GF-D8 (cell line): ENCODE data around the gene HSD11B1.

ENCODE experiments used
- DNase-seq: peaks from one replicate; lab custom pipeline; 2025; lab: John Stamatoyannopoulos, UW

HSD11B1 gene

DNA sequence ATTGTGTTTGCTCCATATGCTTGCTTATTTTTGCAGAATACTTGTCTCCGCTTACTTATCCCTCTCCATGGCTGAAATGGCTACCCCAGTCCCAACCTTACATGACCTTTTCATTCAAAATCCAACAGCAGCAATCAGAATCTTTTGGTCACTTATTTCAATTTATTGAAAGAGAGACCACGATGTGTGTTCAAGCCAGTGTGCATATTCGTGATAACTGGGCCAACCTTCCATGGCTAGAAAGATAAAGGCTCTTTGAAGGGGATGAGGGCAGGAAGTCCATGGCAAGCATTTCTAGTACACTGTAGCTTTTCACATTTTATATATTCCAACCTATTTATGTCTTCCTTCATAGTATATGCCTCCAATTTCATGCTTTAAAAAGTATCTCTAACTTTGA, 23.1 kb downstream of the HSD11B1 start:
- no peak for DNase-seq

DNA sequence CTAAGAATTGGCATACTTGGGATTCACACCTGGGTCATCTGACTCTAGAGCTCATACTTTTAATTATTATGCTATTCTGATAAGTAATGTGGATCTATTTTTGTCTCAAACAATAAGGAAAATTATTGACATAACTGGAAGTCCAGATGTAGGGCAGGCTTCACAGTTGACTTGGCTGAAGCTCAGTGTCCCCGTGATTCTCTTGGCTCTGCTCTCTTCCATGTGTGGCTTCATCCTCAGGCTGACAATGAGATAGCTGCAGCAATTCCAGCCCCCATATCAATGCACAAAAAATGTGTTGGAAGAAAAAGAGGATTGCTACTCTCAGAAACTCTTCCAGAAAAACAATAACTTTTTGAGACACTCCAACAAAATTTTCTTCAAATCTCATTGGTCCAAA, 23.8 kb downstream of the HSD11B1 start:
- DNase-seq, result no peak

DNA sequence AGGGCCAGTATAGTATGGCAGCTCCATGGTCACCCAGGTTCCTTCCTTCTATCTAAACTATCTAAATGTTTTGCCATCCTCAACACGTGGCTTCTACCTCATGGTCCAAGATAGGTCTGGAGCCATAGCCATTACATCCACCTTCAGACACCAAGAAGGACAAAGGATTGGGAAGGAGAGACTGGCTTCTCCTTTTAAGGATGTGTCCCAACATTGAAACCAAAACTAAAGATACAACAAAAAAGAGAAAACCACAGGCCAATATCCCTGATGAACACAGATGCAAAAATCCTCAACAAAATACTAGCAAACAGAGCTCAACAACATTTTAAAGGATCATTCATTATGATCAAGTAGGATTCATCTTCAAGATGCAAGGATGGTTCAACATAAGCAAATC, 24.8 kb downstream of the HSD11B1 start:
- DNase-seq, result no peak

DNA sequence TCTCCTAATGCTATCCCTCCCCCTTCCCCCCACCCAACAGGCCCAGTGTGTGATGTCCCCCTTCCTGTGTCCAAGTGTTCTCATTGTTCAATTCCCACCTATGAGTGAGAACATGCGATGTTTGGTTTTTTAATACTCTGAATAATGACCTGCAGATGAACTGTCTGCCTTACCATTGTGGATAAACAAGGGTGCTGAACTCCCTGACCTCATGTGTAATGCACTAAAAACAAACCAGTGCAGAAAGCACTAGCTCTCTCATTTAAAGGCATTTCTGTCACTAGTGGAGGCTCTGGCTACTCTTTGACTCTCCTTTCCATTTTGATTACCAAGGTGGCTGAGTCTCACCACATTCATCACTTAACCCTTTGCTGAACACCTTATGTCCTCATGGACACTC, 28.1 kb downstream of the HSD11B1 start:
- no peak for DNase-seq

DNA sequence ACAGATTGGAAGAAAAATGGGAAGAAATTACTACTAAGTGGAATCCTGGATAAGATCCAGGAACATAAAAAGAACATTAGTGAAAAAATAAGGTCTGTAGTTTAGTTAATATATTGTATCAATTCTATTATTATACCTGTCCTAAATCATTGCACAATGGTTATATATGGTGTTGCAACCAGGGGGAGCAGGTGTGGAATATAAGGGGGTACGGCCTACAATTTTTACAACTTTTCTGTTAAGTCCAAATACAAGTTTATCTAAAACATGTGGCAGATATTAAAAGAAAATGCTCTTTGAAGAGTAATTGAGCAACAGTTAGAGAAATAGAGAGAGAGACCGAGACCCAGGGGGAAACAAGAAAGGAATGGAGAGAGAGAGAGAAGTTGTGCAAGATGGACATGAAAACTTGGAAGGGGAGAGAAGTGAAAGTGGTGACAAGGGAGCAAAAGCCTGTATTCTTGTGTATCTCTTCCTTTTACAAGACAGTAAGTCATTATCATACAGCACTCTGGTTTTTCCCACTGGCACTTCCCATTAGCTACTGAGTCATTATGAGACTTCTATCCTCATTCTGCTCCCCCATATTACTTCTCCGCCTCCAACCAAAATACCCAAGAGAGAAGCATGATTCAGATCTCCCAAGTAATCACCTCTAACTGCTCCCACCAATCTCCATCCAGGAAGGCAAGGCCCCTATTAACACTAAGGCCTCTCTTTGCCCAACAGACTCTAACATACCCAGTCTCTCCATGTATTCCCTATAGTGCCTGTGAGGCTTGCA, 29.0 kb downstream of the HSD11B1 start:
- DNase-seq, result no peak

DNA sequence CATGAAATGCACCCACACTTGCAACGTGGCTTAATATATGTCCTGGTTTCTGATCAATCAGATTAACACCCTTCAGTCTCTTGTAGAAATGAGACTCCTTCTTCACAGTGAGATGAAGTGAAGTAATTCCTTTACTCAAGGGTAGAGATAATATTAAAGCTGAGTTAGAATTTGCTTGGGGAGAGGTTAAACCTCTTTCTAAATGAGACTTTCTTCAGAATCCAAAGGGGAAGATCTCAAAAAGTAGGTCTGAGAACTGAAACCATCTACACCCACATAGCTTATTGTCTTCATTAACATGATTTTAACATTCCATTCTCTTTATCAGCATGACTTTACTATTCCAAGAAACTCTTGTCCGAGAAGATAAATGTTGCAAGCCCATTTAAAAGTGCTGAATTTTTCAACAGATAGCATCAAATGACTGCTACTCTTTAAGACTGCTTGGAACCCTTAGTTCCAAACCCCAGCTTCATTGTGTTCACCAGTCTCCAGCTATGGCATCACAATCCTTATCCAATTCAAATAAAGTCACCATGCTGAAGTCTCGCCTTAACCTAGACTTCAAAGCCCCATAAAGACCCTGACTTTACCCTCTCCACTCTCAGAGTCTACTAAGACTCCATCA, 32.0 kb downstream of the HSD11B1 start:
- DNase-seq, result no peak

DNA sequence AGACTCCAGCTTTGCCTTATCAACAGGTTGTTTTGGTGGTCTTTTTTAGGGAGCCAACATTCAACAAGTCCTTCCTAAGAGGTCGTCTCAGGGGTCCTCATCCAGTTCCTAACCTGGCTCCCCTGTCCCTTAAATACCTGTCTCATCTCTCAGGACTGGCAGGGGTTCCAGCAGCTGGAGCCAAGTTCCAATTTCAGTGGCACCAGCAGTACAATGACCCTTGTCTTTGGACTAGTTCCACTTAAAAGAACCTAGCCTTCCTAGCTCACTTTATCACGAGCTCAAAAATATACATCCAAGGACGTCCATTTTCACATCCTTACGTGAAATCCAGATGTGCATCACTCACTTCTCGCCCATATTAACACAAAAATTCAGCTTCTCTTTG, 32.5 kb downstream of the HSD11B1 start:
- DNase-seq, result no peak

DNA sequence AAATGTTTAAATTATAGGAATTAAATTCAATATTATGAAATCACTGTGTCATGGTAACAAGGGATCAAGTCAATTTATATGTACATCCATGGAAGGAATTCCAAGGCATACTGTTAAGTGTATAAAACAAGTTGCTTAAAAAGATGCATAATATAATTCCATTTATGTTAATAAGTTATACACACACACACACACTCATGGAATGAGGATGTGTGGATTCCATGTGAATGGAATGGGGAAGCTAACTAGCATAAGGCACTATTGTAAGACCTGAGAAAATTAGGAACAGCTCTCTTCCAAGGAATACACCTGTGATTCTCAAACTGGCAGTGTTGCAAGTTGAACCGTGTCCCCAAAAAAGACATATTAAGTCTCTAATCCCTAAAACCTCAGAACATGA, 33.6 kb downstream of the HSD11B1 start:
- no peak for DNase-seq

DNA sequence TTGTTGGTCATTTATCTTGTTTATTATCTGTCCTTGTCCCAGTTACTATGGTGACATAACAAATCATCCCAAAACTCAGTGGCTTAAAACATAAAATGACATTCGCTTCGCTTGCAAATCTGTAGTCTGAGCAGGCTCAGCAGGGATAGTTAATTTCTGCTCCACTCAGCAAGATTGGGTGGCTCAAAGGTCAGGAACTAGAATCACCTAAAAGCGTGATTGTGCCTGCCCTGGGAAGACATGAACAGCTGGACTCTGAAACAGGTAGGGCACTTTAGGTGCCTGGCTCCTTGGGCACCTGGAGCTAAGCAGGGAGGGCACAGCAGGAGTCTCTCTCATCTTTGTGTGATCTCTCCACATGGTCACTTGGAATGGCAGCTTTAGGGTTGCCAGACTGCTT, 36.5 kb downstream of the HSD11B1 start:
- no peak for DNase-seq

DNA sequence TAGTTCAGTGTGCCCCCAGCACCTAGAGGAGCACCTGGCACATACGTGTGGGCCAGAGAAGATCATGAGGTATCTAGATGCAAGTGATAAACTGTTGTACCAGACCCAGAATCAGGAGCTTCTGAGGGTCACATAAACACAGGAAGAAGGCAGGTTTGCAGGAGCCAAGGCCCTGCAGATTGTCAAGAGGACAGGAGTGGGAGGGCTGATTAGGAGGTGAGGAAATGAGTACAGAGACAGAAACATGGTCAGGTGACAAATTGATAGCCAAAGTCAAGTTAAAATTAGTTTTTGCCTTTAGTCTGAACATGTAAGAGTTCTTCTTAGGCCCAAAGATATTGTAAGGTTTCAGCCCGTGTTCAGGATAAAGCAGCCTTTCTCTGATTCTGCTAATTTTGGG, 37.2 kb downstream of the HSD11B1 start:
- DNase-seq, result no peak

DNA sequence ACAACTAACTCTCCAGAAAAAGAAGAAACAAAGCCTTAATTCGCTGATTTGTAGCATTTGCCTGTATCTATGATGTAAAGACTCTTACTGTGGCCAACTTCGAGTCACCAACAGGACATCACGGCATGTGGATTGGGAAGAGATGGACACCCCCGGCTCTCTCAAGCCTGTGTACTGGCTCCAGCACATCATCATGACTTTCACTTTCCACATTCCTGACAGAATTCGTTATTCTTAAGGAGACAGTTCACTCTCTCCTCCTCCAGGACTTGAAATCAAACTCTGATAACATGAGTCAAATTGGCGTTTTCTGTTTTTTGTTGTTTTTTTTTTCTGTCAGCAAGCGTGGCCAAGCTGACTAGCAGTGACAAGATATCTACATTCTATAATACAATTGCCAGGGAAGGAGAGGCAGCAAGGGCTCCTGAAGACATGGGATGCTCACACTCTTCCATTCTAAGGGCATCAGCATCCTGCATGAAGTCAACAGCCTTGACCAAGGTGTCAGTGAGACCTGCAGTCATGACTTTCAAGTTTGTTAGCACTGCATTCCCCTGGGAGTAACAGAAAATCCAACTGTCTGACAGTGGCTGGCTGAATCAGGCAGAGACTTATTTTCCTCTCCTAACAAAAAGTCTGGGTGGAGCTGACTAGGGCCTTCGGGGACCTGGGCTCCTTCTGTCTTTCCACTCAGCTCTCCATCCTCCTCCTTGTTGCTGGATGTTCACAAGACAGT, 37.9 kb downstream of the HSD11B1 start:
- DNase-seq, result no peak

DNA sequence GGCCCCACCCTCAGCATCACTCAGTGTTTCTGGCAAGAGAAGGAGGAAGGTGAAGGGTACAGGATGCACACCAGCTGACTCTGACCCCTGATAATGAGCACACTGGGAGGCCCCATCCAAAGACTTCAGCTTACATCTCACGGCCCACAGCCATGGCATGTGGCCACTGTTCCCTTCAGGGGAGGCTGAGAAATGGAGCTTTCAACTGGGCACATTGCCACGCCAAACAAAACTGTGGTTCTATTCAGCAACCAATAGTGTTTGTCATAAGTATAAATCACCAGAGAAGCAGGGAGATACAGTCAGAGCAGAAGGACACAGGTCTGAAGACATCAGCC, 38.5 kb downstream of the HSD11B1 start:
- no peak for DNase-seq

DNA sequence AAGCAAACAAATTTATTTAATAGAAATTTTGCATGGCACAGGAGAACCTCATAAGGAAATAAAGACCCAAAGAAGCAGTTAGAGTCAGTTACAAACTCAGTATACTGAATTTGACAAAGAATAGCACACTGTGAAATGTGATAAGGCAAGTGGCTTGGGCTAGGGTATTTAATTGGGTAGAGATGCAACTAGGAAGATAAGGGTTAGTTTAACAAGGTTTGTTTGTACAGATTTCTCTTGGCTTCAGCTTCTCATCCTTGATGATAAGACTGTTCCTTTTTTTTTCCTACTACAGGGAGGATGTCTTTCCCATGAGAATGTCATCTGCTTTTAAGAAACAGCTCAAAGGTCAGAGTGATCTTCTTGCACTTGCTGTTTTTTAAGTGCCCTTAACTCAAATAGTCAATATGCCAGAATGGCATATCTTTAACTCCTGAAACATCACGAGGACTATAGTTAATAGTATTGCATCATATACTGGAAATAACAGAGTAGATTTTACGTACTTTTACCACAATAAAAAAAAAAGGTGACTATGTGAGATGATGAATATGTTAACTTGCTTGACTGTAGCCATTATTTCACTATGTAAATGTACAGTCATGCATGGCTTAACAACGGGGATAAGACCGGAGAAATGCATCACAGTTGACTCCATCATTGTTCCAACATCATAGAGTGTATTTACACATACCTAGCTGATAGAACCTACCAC, 42.0 kb downstream of the HSD11B1 start:
- no peak for DNase-seq

DNA sequence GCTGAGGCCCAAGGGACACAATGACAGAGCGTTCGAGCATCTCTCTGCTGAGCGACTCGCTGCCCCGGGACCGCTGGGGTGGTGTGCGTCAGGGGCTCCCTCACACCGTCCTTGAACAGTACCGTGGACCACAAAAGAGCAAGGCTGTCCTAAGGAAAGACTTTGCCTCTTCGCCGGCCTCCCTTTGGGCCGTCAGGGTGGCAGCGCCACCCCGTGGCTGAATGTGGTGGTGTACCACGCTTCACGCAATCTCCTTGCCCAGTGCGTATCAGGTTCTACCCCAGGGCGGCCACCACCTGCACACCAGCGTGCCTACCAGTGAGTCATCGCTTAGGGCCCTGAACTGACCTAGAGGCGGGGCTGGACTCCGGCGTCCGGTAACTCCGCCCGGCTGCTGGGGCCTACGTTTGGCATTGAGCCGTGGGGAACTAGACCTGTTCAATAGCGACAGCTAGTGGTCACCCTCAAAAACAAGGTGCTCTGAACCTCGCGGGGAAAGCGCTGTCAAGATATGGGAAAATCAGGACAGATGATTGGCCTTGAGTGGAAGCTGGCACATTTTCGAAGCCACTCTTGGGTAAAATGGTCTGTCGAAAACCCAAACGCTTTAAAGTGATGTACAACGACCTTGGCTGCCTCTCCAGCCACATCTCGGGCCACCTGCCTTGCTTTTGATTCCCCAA, 43.1 kb downstream of the HSD11B1 start:
- peak; percentile 82 for DNase-seq

DNA sequence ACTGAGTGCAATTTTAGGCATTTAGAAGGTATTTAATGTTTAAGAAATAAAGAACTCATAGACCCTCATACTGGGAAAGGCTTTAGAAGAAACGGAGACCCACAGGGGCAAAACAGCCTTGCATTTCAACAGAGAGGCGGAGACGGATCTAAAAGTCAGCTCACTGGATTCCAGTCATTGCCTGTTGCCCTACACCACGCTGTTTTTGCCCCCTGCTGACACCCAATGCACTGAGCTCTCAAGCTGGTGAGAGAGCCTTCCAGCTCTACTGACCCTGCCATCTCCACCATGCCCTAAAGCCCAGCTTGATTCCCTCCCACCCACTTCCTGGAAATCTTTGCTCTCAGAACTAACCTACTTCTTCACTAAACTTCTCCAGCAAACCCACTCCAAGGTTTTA, 44.0 kb downstream of the HSD11B1 start:
- DNase-seq, result peak; percentile 6

DNA sequence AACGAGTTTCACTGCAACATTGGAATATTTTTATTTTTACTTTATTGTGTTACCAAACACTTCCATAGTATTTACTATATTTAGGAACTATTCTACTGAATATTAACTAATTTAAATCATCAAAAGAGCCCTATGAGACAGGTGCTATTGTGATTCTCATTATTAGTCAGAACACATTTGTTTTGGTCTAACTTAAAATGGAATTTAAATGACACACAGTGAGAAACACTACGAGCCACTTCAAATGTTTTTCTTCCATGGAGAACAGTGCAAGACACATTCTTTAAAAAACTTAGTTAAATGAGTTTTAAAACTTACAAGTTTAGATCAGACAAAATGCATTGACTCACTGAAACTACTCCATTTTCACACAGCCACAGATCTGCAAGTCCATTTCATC, 44.6 kb downstream of the HSD11B1 start:
- DNase-seq, result no peak

DNA sequence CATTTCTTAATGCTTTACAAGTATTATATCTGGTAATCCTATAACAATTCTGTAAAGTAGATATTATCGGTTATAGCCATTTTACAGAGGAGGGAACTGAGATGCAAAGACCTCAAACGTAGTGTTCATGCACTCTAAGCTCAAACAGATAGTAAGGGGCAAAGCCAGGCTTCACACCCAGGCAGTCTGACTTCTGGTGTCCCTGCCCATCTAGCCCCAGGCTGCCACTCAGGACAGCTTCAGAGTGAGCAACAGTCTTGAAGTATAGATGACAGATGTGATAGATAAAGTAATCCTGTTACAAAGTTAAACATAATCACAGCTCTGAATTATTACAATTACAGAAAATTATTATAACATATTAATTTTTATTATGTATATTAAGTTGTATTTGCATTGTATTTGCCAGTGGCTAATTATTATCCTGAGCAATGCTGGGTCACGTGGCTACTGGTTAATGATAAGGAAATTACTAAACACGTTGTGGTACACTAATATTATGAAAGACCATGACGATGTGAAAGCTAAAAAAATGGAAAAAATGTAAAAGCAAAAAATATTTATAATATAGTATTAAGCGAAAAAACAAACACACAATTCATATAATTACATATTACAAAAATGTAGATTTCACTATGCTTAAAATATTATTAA, 45.2 kb downstream of the HSD11B1 start:
- DNase-seq, result no peak

DNA sequence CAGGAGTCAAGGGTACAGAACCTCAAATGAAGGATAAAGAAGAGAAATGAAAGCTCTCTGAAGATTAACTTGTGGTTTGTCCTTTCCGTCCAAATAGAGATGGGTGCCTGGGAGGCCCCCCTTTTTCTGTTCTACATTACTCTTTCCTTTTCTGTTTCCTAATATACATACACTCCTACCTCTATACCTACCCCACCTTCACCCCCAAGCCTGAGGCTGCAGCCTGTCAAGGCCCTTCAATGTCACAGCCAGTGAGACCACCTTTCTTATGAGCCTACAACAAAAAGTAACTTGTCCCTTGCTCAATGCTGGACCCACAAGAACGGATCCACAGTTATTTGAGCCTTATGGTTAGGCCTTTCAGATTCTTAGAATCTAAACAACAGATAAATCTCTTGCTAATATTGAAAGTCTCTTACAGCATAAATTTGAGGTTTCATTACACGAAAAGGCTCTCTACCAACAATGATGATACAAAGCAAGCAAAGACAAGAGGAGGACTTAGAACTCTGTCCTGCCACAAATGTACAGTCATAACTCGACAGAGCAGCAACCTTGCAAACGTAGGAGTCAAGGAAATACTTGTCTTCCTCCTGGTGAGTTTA, 47.1 kb downstream of the HSD11B1 start:
- no peak for DNase-seq

DNA sequence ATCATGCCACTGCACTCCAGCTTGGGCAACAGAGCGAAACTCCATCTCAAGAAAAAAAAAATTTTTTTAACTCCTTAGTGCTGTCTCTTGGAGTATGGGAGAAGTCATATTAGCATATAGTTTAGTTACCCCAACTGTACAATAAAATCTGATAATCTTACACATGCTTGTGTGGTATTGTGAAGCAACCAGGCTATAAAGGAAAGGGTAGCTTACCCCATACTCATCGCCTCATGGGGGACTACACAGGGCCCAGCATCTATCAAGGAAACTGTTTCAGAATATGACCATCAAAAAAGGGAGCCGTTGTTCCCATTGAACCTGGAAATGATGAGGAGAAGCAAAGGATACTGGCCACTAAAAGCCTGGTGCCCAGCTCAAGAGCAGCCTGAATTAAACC, 48.2 kb downstream of the HSD11B1 start:
- peak; percentile 64 for DNase-seq

DNA sequence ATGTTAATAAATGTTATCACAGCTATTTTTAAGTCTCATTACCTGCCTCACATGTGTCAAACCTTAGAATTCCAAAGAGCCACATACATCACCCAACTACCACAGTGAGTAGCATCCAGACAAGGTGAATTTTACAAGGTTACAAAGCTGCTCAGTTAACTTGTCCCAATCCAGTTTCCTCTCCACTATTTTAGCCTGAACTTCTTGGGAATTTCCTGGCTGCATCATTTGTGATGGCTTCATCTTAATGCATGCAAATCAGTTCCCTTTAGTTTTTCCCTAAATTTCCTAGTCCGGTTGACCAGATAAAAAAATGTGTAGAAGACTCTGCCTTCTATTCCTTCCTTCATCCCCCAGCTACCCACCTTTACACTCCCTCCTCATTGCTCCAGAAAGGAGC, 50.6 kb downstream of the HSD11B1 start:
- DNase-seq, result no peak

DNA sequence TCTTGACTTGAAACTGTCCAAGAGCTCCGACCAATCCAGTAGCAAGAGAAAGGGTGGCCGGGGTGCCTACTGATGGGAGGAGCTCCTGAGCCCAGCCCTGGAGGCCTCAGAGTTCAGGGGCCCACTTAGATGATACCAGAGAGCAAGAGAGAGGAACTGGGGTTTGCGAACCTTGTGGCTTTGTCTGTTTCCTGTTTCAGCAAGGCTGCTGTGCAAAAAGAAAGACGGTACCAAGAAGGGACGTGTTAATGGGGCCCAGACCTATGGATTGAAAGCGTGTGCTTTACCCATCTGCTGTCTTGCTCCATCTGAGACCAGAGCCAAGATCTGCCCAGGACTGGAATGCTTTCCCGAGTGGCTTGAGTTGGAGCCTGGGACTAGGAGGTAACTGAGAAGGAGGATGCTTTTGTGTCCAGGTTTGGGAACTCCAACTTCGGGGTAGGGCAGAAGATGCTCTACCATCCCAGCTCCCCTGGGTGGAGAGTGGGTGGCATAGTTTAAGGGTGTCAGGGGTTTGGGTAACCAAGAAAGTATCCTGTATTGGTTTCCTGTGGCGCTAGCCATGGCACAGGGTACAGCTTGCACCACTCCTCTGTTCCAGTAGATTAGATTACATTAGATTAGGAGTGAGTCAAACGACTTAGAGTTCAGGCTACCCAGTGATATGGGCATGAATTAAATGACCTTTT, 51.4 kb downstream of the HSD11B1 start, which contains the start of gene TRAF3IP3:
TRAF3IP3 (plus strand) TSS at position 128 of the 689 bp plus-strand sequence. CDS start 3,987 bp downstream, outside the sequence.
- DNase-seq, result peak; percentile 97
